NCI-H446 (cell line): ENCODE measurements around the gene GPC6.
"Not testable (repeated sequence)": the region's sequence is repeated elsewhere in the genome, so short reads cannot be mapped to it uniquely, and the experiment has no call there.

Experiments
- DNase-seq, 2 experiments: peaks; one replicate each; lab custom pipeline; 2025; lab: John Stamatoyannopoulos, UW

Gene GPC6

DNA sequence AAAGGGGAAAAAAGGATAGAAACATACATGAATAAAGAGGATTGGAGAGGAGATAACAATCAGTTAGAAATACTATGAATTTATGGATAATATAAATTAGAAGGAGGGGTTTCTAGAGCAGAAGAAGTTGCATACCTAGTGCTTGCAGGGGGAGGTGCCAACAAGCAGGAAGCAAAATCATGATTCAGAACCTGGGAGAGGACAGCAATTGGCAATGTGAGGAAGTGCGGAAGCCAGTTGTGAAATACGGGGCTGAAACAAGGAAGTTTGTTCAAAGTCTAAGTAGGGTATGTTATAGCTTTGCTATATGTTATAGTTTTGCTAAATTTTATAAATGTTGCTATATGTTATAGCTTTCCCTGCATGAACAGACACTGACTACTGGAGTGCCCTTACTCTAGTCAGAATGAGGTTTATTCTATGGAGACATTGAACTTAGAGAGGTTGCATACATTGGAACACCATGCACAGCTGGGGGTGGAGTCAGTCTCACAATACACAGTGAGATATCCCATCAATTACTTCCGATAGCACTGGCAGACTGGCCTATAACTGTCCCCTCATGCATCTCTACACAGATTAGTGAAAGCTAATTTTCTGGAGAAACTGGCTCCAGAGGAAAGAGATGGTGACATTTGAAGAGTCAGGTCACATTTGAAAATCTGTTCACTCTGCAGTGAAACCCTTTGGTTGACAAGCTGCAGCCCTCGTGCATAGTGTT lies 92.1 kb downstream of the GPC6 start:
- no peak for DNase-seq

DNA sequence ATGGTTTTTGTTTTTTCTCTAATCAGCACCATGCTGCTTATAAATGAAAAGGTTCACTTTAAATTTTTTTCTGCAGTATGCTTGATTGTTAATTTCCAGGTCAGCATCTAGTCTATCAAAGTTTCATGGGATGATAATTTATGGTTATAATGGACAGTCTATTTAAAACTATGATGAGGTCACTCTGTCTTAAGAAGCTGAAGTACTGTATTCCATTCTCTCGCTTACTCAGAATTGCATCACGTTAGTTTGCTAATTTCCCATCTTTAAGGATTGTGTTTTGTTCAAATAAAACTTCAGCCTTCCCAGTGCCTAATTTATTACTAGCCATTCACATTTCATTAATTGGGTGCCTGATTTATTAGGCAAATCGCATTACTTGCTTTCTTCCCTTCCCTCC lies 94.3 kb downstream of the GPC6 start:
- no peak for DNase-seq

DNA sequence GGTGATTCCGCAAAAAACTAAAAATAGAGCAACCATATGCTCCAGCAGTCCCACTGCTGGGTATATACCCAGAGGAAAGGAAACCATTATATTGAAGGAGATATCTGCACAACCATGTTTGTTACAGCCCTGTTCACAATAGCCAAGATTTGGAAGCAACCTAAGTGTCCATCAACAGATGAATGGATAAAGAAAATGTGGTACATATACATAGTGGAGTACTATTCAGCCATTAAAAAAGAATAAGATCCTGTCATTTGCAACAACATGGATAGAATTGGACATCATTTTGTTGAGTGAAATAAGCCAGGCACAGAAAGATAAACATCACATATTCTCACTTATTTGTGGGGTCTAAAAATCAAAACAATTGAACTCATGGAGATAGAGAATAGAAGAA lies 97.3 kb downstream of the GPC6 start:
- DNase-seq, result not testable (repeated sequence)

DNA sequence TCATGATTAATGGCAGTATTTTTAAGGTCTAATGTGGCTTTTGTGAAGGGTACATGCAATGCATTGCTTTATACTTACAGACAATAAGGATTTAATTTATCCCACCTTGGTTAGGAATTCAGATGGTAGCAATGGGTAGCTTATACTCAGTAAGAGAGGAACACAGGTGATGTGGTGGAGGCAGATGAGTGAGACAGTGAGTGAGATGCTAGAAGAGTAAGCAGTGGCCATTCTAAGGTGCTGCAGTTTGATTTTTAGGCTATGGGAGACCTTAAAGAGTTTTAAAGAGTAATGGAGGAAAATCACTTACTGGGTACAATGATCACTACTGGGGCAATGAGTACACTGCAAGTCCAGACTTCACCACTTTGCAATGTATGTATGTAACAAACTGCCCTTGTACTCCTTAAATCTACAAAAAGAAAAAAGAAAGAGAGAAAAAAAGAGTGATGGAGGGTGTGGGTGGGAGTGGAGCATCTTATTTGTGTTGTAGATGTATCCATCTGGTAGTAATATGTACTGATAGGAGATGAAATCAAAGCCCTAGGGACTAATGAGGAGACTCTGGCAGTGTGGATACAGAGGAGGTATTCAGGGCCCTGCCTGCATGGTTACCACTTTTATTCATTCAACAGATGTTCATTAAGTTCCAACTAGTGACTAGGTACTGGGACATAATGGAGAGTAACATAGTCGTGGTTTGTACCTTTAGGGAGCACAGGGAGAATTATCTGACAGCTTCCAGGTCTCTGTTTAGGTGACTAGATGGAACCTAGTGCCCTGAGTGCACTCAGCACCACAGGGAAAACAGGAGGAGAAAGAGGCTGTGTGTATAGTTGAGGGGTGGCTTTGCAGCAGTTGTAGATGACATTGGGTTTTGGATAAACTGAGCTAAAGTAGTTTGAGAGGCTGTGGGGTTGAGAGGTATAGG lies 99.0 kb downstream of the GPC6 start:
- DNase-seq, result no peak

DNA sequence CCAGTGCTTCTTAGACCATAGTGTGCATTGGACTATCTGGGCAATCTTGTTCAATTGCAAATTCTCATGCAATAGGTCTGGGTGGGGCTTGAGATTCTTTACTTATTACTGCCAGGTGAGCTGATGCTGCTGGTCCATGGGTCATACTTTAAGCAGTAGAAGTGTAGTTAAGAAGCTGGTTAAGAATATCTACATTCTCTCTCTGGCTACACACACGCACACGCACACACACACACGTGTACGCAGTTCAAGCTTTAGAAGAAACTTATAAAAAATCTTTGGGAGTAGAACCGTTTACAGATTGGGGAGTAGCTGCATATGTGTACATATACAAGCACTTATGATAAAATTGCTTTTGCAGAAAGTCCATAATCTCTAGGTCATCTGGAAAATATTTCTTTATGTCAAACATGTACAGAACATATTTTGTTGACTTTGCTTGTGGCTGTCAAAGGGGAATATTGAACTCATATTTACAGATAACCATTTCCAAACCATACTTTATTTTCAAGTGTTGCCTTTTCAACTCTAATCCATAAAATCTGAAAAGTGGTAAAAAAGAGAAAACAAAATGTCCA lies 99.7 kb downstream of the GPC6 start:
- no peak for DNase-seq

DNA sequence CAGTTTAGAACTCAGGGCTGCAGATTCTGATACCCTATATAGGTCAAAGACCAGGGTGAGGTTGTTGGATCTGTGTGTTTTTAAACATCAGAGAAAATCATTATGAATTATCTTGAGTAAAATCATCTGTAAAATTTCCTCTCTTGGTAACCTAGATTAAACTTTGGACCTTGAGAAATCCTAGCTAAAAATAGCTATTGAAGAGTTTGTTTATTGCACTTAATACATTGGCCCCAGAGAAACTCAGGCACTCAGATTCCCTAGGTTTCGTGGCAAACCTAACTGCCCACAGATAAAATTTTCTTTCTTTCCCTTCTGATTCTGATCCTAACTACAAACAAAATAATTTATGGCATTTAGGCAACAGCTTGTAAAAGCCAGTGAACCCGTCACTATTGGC lies 102.3 kb downstream of the GPC6 start:
- no peak for DNase-seq

DNA sequence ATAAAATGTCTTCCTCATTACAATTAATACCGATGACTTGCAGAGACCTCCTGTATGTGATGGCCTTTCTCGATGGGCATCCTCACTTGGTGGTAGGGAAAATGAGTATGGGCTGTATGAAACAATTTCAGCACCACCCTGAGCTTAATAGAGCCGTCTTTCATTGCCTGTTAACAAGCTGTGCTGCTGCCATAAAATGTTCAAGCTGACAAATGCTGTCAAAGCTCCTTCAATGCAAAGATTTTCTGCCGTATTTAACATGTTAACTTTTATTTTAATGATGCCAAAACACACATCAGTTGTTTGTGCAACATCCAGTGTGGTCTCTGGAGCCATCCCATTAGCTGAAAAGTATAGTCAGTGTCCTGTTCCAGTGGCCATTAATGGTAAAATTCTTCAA lies 110.1 kb downstream of the GPC6 start:
- peak in 1 of 2 experiments; percentile 33 for DNase-seq

DNA sequence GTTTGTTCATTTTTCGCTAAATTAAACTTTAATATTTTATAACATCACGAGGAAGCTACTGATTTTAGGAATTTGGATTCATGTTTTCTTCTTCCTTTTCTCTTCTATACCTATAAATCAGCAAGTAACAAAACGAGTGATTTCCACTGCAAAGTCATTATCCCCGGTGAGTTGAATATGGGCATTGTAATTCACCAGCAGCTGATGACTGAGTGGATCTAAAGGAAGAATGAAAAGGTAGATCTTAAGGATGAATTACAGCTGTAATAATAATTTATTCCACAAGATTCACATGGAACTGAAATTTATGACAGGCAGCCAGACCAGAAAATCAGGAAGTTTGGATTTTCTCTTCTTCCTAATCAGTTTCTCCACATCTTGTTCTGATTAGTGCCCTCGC lies 111.4 kb downstream of the GPC6 start:
- no peak for DNase-seq

DNA sequence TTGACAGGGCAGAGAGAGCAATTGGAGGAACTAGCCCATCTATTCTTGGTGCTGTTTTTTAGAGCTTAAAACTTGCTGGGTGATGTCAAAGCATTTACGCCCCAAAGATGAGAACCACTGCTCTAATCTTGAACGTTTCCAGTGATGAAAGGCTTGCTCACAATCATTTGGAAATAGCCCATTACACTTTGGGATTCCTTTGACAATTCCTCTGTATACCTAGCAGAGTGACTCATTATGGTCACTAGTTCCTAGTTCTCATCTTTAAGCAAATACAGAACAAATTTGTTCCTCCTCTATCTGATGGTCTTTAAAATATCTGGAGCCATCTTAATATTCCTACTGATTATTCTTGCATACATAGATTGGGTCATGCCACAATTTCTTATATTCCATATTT lies 112.3 kb downstream of the GPC6 start:
- DNase-seq, result no peak

DNA sequence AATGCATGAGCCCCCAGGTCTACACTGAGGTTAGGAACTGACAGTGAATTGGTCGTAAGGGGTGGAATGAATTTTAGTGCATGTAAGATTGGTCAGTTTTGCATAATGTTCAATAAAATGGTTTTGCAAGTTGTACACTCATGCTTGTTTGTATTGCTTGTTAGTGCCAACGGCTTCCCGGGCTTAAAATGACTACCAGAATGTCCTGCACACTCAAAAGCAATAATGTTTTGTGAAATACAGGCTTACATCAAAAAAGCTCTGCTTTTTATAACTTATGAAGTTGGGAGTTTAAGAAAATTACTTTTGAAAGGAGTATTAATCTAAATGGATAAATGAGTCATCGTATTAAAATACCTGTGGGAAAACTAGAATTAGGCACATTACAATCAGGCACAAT lies 112.9 kb downstream of the GPC6 start:
- DNase-seq, result no peak

DNA sequence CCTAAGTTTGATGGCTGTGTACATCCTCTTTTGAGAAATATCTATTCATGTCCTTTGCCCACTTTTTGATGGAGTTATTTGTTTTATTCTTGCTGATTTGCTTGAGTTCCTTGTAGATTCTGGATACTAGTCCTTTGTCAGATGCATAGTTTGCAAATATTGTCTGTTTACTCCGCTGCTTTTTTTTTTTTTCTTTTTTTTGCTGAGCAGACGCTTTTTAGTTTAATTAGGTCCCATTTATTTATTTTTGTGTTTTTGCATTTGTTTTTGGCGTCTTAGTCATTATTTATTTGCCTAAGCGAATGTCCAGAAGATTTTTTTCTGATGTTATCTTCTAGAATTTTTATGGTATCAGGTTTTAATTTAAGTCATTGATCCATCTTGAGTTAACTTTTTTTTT lies 114.9 kb downstream of the GPC6 start:
- DNase-seq, result no peak

DNA sequence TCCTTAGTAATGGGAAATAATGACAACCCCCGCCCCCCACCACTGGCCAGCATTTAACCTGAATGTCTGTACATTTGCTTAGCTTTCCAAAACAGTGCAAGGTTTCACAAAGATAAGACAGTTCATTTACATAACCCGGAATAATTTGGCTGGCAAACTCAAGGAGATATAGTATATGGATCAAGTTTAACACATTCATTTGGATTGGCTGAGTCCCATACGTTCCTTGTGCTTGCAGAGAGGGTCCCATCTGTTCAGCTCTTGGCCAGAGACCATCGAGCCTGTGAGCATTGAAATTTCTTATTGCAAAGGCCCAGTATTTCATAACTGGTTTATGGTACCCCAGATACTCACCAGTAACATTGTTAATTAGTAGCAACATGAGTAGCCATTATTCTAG lies 116.5 kb downstream of the GPC6 start:
- peak in 1 of 2 experiments; percentile 49 for DNase-seq

DNA sequence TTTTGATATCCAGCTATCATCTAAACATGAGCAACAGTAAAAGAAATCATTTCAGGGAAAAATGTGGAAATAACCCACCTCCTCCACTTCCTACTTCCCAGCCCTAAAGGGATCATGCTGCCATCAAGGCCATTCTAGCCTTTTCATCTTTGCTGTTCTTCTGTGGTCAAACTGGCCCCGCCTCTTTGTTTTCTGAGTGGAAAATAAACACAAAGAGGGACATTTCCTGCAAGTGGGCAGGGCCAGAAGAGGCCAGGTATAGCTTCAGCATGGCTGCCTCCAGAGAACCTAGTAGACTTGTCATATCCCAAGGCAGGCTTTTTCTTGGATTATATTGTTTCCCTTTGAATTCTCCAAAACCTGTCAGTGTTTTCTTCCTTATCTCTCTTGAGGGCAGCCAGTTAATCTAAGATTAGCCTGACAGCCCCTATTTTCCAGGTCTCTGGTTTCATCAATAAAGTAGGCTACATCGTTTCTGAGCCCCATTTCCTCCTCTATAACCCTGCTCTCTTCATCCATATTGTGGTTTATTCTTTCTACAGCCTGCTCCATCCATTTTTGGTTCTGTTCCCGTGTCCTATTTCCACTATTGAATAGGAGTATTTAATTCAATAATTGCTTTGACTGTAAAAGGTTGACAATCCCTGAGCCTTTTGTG lies 117.6 kb downstream of the GPC6 start:
- no peak for DNase-seq

DNA sequence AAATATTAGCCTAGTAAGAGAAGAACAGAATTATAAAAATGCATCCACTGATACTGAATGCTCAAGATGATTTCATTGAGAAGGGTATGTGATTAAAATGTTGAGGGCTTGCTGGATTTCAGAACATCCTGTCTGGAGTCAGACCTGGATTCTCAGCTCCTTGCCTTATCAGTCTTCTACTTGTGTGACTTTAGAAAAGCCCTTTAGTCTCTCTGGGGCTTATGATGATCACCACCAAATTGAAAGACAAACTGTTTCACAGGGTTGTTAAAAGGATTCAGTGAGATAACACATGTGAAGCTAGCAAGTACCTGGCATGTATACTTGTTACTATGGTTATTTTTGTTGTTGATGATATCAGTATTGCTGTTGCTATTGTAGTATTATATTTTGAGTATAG lies 118.4 kb downstream of the GPC6 start:
- DNase-seq, result no peak

DNA sequence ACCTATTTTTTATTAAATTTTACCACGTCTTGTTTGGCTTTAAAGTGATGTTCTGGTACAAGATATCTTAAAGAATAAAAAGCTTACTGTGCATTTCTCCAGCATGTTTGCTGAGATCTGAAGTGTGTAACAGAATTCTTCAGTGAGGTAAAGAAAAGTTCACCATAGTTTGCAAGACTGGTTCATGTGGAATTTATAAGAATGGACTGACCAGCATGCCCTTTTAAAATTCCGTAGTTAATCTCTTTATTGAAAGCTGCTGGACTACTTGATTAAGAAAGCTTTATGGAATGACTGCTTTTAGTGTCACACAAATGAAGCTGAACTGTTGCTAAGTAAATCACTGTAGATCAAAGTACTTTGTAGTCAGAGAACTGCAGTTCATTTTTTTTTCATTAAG lies 119.2 kb downstream of the GPC6 start:
- no peak for DNase-seq

DNA sequence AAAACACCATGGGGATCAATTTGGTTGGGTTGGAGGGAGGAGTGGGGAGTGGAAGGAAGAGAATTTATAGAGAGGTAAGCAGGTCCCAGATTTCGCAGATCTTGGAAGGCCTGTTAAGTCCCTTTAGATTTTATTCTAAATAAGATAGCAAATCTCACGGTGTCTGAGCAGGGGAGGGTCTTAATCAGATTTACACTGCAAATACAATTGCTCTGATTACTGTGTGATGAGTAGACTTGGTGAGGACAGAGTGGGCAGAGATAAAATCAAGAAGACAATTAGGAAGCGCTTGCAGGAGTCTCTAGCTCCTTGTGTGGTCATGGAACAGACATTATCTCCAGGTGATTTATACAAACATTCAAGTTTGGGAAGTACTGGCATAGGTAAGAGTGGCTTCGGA lies 126.0 kb downstream of the GPC6 start:
- no peak for DNase-seq

DNA sequence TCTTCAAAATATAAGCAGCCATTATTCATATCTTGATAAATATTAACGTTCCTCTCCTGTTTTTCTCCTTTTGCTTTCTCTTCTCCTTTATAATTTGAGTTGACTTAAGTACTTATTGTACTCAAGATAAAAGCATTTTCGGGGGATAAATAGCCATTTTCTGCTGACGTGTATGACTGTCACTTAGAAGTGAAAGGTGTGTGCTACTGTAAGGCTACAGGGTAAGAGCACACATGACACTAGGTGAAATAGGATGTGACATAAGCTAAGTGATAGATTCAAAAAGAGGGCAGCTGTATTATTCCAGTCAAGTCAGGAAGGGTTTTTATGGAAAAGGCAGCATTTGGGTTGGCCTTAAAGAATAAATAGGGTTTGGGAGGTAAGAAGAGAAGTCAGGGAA lies 128.5 kb downstream of the GPC6 start:
- DNase-seq, result no peak

DNA sequence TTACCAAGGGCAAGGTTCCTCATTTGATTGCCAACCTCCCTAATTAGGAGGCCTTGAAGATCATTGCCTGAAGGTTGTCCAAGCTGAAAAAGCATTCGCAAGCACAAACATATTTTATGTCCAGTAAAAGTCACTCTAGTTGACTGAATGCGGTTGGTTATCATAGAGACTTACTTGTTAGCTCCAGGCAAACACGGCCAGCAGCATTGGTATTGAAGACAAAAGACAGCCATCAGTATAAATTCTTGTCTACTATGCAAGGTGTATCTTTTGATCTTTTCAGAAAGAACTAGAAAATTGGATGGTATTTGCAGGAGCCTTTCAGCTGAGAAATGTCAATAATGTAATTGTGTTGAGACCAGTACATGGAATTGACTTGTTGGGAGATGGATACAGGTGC lies 129.9 kb downstream of the GPC6 start:
- no peak for DNase-seq

DNA sequence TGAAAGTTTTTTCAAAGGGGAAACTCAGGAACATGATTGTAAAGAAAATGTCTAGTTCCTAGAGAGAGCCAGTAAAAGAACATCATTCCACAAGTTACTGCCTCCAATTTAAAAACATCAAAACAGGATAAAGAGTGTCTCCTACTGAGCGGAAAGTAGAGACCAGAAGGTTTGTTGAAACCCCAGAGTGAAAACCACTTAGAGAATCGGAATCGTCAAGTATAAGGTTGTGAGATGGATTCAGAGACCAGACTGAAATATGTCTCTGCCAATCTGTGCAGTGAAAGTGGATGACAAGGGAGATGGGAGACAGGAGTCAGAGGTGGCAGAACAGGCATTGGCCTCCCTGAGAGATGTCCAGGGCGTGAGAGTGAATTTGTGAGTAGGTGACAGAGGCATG lies 133.4 kb downstream of the GPC6 start:
- no peak for DNase-seq

DNA sequence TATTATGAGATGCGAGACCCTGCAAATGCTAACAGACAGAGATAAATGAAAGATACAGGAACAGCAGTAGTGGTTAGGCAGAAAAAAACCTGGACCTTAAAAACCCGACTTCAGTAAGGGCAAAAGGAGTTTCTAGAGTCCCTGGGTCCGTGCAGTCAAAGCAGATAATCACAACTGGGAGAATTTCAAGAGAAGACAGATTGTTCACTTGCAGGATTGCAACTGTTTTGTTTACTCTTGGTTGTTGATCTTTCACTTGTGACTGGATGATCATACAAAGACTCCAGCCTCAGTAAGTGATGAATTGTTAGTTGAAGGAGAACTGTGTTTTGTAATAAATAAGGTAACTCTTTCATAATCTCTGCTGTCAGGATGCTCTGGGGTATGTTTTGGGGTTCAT lies 135.1 kb downstream of the GPC6 start:
- no peak for DNase-seq

DNA sequence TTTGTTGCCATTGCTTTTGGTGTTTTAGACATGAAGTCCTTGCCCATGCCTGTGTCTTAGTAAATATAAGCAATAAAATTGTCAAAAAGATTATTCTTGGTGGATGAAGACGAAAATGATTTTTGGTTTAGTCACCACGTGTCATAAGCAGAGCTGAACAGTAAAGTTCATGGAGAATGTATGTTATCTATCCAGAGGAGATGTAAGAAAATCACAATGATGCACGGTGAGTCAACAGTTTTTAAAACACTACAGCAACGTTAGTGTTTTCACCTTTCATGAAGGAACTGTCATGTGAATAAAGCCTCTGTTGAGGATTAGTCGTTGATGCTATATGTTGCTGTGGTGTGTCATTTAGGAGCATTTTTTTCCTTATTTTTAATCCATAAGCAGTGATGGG lies 137.6 kb downstream of the GPC6 start:
- DNase-seq, result no peak

DNA sequence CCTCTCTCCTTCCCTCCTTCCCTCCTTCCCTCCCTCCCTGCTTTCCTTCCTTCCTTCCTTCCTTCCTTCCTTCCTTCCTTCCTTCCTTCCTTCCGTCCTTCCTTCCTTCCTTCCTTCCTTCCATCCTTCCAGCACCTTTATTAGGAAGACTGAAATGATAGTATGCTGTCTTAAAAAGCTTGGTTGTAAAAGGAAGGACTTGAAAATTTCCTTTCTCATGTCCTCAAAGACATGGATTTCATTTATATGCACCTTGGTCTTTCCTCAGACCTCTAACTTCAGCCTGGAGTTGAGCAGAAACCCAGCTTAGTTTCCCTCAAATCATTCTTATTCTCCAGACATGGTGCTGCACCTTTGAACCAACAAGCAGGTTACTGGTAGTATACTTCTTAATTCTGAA lies 141.7 kb downstream of the GPC6 start:
- DNase-seq, result no peak

DNA sequence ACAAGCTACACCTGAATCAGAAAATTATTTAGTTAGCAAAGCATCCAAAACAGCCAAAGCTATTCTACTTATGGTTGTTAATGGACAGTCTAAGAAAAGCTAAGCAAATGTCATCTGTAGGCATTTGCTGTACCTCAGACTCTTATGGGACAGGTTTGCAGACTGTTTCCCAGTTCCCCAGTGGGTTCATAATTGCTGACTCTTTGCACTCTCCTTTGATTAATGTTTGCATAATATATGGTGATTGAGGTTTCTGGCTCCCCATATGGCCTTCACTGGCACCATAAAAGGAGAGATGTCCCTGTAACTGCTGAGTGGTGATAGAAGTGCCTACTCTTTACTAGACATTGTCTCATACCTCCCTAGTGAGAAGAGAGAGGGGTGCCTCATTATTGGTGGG lies 142.1 kb downstream of the GPC6 start:
- DNase-seq, result no peak
